Measurements from ENCODE around the gene CNTN3.

Gene CNTN3

GRCh38 chr3:74633021-74633420 lies 18.6 kb upstream of the CNTN3 start:
- Histone ChIP-seq H3K4me3 (ENCODE audit: low read length) (no peak overlapping the region), H3K27me3 (replicated peaks; ENCODE audit: insufficient read depth, low read length) (no peaks in the 10 kb centered on the region), H3F3A (ENCODE audit: insufficient read depth, low read length) (no peaks in the 10 kb centered on the region), H3K4me1 (ENCODE audit: low read length) (no peaks in the 10 kb centered on the region), H3K4me2 (ENCODE audit: low read depth, low read length) (no peak overlapping the region), H3K9ac (ENCODE audit: low read length) (no peak overlapping the region), H3K9me3 (replicated peaks; ENCODE audit: insufficient read depth, low read length) (no peaks in the 10 kb centered on the region), H3K9me2 (replicated peaks; ENCODE audit: insufficient read depth, low read length) (no peaks in the 10 kb centered on the region), H4K20me1 (ENCODE audit: insufficient read depth, low read length) (no peaks in the 10 kb centered on the region), H3K36me3 (replicated peaks; ENCODE audit: insufficient read depth, low read length) (no peaks in the 10 kb centered on the region), H2AFZ (ENCODE audit: low read length) (no peak overlapping the region), H3K27ac (ENCODE audit: low read length) (no peak overlapping the region), H3K79me2 (ENCODE audit: low read length) (no peaks in the 10 kb centered on the region)
- TF ChIP-seq EZH2phosphoT487 (IDR thresholded peaks at IDR 0.05; ENCODE audit: low read length) (no peak), CTCF (IDR thresholded peaks at IDR 0.05; ENCODE audit: low read length) (no peak), EZH2 (optimal IDR thresholded peaks at IDR 0.05; ENCODE audit: low read depth, low read length) (no peak)
- no peak for DNase-seq

GRCh38 chr3:74631351-74632140 lies 17.1 kb upstream of the CNTN3 start:
- no peaks in the 10 kb centered on the region for H3K27me3 ChIP-seq (replicated peaks; ENCODE audit: insufficient read depth, low read length)
- no peak overlapping the region for H3K4me3 ChIP-seq (ENCODE audit: low read length)
- TF ChIP-seq CTCF (IDR thresholded peaks at IDR 0.05; ENCODE audit: low read length) = no peak
- TF ChIP-seq EZH2 (optimal IDR thresholded peaks at IDR 0.05; ENCODE audit: low read depth, low read length) = no peak
- TF ChIP-seq EZH2phosphoT487 (IDR thresholded peaks at IDR 0.05; ENCODE audit: low read length) = no peak
- H3K4me1 ChIP-seq (ENCODE audit: low read length) = no peaks in the 10 kb centered on the region
- H3K27ac ChIP-seq (ENCODE audit: low read length) = no peak overlapping the region
- no peaks in the 10 kb centered on the region for H3K9me2 ChIP-seq (replicated peaks; ENCODE audit: insufficient read depth, low read length)
- no peak for DNase-seq
- H3K9ac ChIP-seq (ENCODE audit: low read length) = no peak overlapping the region
- H3K9me3 ChIP-seq (replicated peaks; ENCODE audit: insufficient read depth, low read length) = no peaks in the 10 kb centered on the region
- H3K36me3 ChIP-seq (replicated peaks; ENCODE audit: insufficient read depth, low read length) = no peaks in the 10 kb centered on the region
- H3K79me2 ChIP-seq (ENCODE audit: low read length) = no peaks in the 10 kb centered on the region
- no peak overlapping the region for H2AFZ ChIP-seq (ENCODE audit: low read length)
- H3K4me2 ChIP-seq (ENCODE audit: low read depth, low read length) = no peak overlapping the region
- H4K20me1 ChIP-seq (ENCODE audit: insufficient read depth, low read length) = no peaks in the 10 kb centered on the region
- no peaks in the 10 kb centered on the region for H3F3A ChIP-seq (ENCODE audit: insufficient read depth, low read length)

GRCh38 chr3:74630602-74631001 lies 16.1 kb upstream of the CNTN3 start:
- H2AFZ ChIP-seq (ENCODE audit: low read length) = no peak overlapping the region
- H3K9ac ChIP-seq (ENCODE audit: low read length) = no peak overlapping the region
- peak; percentile 23 for DNase-seq
- H3F3A ChIP-seq (ENCODE audit: insufficient read depth, low read length) = no peaks in the 10 kb centered on the region
- no peaks in the 10 kb centered on the region for H3K36me3 ChIP-seq (replicated peaks; ENCODE audit: insufficient read depth, low read length)
- H3K27ac ChIP-seq (ENCODE audit: low read length) = no peak overlapping the region
- H3K4me3 ChIP-seq (ENCODE audit: low read length) = no peak overlapping the region
- no peaks in the 10 kb centered on the region for H3K27me3 ChIP-seq (replicated peaks; ENCODE audit: insufficient read depth, low read length)
- no peaks in the 10 kb centered on the region for H3K4me1 ChIP-seq (ENCODE audit: low read length)
- H3K79me2 ChIP-seq (ENCODE audit: low read length) = no peaks in the 10 kb centered on the region
- H3K9me2 ChIP-seq (replicated peaks; ENCODE audit: insufficient read depth, low read length) = no peaks in the 10 kb centered on the region
- TF ChIP-seq CTCF (IDR thresholded peaks at IDR 0.05; ENCODE audit: low read length) = peak; percentile 33
- TF ChIP-seq EZH2phosphoT487 (IDR thresholded peaks at IDR 0.05; ENCODE audit: low read length) = no peak
- no peak for TF ChIP-seq EZH2 (optimal IDR thresholded peaks at IDR 0.05; ENCODE audit: low read depth, low read length)
- no peaks in the 10 kb centered on the region for H3K9me3 ChIP-seq (replicated peaks; ENCODE audit: insufficient read depth, low read length)
- H3K4me2 ChIP-seq (ENCODE audit: low read depth, low read length) = no peak overlapping the region
- H4K20me1 ChIP-seq (ENCODE audit: insufficient read depth, low read length) = no peaks in the 10 kb centered on the region

Data from MM.1S (cell line).